GM18511 (cell line): ENCODE results near the gene FILIP1.

Source experiments
- ATAC-seq: cut with Tn5 transposase; IDR thresholded peaks from one replicate; pipeline ENCODE4 v1.9.1; 2021; ENCODE audit warnings: mild to moderate bottlenecking, moderate library complexity; ENCODE audit not compliant: unreplicated experiment

Gene FILIP1

GRCh38 chr6:75348882-75349261 is 144.7 kb downstream of the FILIP1 start:
- ATAC-seq = no peak

GRCh38 chr6:75347898-75348610 is 145.5 kb downstream of the FILIP1 start:
- ATAC-seq = no peak

GRCh38 chr6:75345413-75345812 is 148.2 kb downstream of the FILIP1 start:
- no peak for ATAC-seq

- ATAC-seq = no peak
These were observed 149.1 kb downstream of the FILIP1 start for GRCh38 chr6:75344455-75344854.

GRCh38 chr6:75344021-75344420 is 149.6 kb downstream of the FILIP1 start:
- no peak for ATAC-seq

GRCh38 chr6:75337835-75338580 is 155.6 kb downstream of the FILIP1 start:
- no peak for ATAC-seq

GRCh38 chr6:75334266-75335040 is 159.1 kb downstream of the FILIP1 start:
- ATAC-seq = no peak

- ATAC-seq = no peak
These were observed 159.9 kb downstream of the FILIP1 start for GRCh38 chr6:75333676-75334200.

- no peak for ATAC-seq
These were observed 162.4 kb downstream of the FILIP1 start for GRCh38 chr6:75331151-75331550.

GRCh38 chr6:75329703-75330102 is 163.9 kb downstream of the FILIP1 start:
- ATAC-seq = no peak

- ATAC-seq = no peak
These were observed 165.8 kb downstream of the FILIP1 start for GRCh38 chr6:75327807-75328206.

- ATAC-seq = no peak
These were observed 166.9 kb downstream of the FILIP1 start for GRCh38 chr6:75326557-75327258.

GRCh38 chr6:75318900-75319299 is 174.7 kb downstream of the FILIP1 start:
- no peak for ATAC-seq

- no peak for ATAC-seq
These were observed 175.9 kb downstream of the FILIP1 start for GRCh38 chr6:75317503-75318206.

GRCh38 chr6:75315978-75316377 is 177.6 kb downstream of the FILIP1 start:
- ATAC-seq = no peak

- ATAC-seq = no peak
These were observed 185.2 kb downstream of the FILIP1 start for GRCh38 chr6:75308250-75308988.

GRCh38 chr6:75307364-75308004 is 186.1 kb downstream of the FILIP1 start:
- no peak for ATAC-seq

- no peak for ATAC-seq
These were observed 187.5 kb downstream of the FILIP1 start for GRCh38 chr6:75306064-75306463.

GRCh38 chr6:75305573-75305972 is 188.0 kb downstream of the FILIP1 start:
- no peak for ATAC-seq
